NCI-H2227 (cell line): ENCODE measurements around the gene ZNF451.

Source experiments
- DNase-seq: peaks from one replicate; lab custom pipeline; 2025; ENCODE audit not compliant: unreplicated experiment; lab: John Stamatoyannopoulos, UW

Gene ZNF451

GRCh38 chr6:57147955-57148858 lies 58.2 kb downstream of the ZNF451 start:
- no peak for DNase-seq

GRCh38 chr6:57158658-57159057 lies 68.7 kb downstream of the ZNF451 start:
- DNase-seq = no peak

- no peak for DNase-seq
These were observed 69.1 kb downstream of the ZNF451 start for GRCh38 chr6:57159127-57159526.

DNA sequence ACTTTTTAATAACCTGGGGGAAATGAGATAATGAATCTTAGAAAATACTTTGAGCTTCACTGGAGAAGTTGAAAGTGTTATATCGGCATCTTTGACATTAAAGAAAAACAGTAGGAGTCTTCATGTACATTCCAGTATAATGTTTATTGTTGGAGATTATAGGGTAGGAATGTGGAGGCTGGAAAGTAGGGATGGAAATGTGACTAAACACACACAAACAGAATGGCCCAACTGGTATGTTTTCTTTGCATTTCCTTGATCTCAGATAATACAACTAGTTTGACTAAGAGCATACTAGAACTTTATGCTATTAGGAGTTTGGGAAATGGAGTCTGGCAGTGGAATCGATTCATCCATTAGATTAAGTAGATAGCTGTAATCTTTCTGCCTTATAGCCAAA lies 72.0 kb downstream of the ZNF451 start:
- no peak for DNase-seq

- DNase-seq = no peak
These were observed 72.5 kb downstream of the ZNF451 start for GRCh38 chr6:57162516-57162915.

GRCh38 chr6:57163956-57164355 lies 74.0 kb downstream of the ZNF451 start:
- no peak for DNase-seq

DNA sequence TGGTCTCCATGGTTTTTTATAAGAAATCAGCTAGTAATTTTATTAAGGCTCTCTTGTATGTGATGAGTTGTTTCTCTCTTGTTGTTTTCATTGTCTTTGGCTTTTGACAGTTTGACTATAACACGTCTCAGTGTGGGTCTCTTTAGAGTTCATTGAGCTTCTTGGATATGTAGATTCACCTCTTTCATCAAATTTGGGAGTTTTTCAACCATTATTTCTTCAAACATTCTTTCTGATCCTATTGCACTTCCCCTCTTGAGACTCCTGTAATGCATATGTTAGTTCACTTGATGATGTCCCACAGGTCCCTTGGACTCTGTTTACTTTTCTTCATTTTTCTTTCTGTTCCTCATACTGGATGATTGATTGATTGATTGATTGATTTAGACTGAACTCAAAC lies 75.1 kb downstream of the ZNF451 start:
- DNase-seq = no peak

DNA sequence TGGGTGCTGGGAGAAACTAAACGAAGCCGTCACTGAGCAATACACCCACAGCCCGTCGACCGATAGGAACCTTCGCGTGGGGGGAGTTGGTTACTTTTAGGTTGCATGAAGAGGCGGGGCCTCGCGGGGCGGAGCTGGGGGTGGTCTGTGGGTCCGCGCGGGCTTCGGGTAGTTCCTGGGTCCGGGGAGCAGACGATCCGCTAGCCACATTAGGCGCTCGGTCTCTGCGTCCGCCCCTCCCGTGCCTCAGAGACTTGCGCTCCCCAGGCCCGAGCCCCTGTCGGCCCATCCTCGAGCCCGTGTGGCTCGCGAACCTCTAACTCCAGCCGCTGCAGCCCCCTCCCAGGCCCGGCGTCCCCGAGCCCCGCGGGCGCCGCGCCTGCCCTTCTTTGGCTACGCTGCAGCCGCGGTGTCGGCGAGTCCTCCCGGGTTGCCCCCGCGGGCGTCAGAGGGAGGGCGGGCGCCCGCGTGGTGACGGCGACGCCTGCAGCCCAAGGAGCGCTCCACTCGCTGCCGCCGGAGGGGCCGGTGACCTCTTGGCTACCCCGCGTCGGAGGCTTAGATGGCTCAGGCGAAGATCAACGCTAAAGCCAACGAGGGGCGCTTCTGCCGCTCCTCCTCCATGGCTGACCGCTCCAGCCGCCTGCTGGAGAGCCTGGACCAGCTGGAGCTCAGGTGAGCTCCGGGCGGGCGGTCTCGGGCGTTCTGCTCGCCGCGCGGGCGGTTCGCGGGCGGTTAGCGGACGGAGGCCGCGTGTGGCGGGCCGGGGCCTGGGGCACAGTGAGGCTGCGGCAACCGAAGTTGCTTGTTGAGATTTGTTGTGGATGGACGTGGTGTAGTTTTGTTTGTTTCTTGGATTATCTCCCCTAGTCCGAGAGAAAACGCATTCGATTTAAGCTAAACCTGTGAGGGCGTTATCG lies 82.4 kb downstream of the ZNF451 start, which contains the start of gene BAG2:
Gene BAG2, plus strand, starts transcription at position 191 of the 920 bp plus-strand sequence. Its CDS starts 372 bp downstream, at position 563.
- peak; percentile 80 for DNase-seq

DNA sequence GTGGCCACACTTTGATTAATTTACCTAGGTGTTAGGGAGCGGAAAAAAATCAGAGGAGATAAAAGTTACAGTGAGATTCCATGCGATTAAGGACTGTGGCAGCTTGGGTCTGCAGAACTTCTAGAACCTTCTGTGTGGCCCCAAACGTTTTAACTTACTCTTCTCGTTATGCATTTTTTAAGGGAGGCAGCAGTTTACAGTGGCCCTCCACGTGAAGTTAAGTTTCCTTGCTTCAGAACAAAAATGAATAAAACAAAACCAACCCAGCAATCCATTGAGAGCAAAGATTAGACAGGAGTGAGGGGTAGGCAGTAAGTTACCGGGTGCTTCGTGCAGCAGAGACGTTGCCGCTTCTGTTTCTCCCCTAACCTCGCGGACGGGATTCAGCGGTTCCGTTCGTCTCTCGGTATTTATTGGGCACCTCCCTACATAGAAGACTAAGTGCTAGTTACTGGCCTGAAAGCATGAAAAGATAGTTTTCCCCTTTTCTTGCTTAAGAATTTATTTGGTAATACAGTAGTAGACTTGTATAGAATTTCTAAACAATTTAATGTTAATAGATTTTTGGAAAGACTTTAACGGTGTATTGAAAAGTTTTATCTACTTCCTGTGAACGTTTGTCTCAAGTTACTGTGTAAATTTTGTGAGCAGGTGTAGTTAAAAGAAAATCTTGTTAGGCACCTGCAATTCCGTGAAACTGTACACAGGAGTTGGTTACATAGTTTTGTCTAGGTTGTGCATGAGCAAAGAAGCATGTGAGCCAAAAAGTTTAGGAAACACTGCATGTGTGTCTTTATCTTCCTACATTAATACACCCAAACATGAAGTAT lies 83.3 kb downstream of the ZNF451 start:
- no peak for DNase-seq

GRCh38 chr6:57173886-57174510 lies 84.0 kb downstream of the ZNF451 start:
- DNase-seq = no peak

- no peak for DNase-seq
These were observed 84.5 kb downstream of the ZNF451 start for GRCh38 chr6:57174511-57174907.

DNA sequence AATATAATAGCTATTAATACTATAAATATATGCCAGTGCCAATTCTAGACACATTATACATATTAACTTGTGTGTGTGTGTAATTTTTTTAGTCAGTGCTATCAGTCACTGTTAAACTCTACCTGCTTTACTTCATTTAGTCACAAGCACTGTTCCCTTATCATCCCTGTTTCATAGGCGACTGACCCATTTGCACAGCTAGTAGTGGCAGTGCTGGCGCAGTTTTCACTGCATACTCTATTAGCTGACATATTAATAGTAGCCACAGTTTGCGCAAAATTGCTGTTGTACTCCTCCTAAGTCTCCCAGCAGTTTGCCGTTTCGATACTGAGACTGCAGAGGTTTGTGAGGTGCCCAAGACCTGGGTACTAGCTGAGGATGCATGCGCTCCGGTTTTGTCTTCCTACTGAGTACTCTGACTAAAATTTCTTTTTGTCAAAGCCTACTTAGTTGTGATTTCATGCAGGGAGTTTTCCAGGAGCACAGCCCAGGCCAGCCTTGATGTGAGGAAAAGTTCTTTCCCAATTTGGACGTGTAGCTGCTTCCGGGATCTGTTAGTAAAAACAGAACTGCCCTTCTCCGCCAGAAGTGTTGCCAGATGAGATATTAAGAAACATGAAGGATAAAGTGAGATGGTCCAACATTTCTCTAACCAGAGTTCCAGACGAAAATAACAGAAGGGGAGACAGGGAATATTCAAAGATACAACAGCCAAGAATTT lies 87.7 kb downstream of the ZNF451 start:
- no peak for DNase-seq

DNA sequence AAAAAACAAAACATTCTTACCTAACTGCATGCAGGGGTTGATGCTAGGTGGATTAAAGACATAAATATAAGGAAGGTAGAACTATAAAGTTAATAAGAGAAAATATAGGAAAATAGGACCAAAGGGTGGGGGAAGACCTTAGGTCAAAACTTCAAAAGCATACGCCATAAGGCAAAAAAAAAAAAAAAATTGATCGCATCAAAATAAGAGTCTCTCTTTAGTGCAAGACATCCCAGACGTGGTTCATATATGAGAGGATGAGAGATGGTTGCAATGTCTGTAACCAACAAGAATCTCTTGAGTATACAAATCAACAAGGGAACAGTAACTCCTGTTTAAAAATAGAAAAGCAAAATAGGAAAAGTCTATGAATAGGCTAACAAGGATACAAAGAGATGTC lies 90.6 kb downstream of the ZNF451 start:
- DNase-seq = no peak

GRCh38 chr6:57182017-57182432 lies 92.0 kb downstream of the ZNF451 start:
- DNase-seq = no peak

GRCh38 chr6:57183336-57183735 lies 93.3 kb downstream of the ZNF451 start:
- no peak for DNase-seq

DNA sequence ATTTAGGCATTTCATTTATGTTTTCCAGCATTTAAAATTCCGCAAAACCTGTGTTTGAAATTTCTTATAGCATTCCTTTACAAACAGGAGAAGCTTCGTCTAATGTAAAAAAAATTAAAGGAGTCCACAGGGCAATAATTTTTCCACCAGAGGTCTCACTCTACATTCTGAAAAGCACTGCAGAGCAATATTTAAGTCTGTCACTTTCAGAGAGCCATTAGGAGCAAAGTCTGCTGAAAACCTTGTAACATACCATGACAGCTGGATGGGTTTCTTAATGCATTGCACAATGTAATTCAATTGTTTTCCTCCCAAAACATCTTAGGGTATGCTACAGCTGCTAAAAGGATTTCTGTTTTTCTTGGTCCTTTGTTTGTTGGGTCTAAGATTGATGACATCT lies 100.2 kb downstream of the ZNF451 start:
- DNase-seq = no peak

DNA sequence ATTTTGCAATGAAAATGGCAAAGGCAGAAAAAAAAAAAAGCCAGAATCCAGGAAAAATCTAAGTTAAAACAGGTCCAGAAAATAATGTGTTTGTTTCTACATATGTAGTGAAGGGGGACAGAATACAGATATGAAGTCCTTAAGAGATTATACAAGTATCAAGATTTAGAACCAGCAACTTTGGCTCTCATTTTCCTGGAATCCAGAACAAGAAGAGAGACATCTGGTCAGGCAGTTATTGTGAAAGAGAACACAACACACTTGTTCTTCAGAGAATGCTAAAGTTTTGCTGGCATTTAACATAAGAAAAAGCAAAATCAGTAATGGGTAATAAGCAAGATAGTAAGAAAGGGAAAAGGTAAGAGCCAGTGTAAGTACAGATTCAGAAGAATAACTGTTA lies 103.2 kb downstream of the ZNF451 start:
- DNase-seq = no peak

DNA sequence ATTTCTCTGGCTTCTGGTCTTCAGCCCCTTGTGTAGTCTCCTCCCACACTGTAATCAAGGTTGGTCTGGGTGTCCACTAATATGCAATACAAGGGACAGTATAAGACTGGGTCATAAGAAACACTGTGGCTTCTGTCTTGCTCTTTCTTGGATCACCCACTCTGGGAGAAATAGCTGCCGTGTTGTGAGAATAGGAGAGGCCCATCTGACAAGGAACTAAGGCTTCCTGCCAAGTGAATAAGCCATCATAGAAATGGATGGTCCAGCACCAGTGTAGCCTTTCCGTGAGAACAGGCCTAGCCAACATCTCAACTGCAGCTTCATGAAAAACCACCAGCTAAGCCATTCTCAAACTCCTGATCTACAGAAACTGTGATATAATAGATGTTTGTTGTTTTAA lies 105.5 kb downstream of the ZNF451 start:
- DNase-seq = no peak

GRCh38 chr6:57198926-57199636 lies 109.1 kb downstream of the ZNF451 start:
- DNase-seq = no peak
